ENCODE measurements around the gene TMEM51. TPM values are rescaled to one million over a fixed set of nuclear protein-coding genes. Genes with fewer than 3 reads are reported as not detected.

Gene TMEM51
- total and polyA plus RNA-seq, 10 of the 15 experiments (the other 5 are each of a cell fraction or from before 2014, with no cell fraction given) = 0.55 to 4.8 (median 3.1) TPM

DNA sequence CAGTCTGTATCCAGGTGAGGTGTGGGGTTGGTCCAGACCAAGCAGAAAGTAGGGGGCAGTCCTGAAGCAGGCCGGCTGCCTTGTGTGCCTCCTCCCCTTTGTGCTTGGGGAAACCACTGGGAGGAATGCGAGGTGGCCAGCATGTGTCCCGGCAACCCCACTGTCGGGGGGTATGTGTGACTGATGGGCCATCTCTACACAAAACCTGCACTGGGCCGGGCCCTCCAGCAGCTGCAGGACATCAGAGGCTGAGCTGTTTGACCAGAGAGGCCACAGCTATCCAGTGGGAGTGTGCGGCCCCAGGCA is 33.3 kb downstream of the TMEM51 start:
- Histone ChIP-seq H3K9me3 (replicated peaks; ENCODE audit: control insufficient read depth, insufficient read depth, low read length) (no peaks in the 10 kb centered on the region), H3K36me3 (ENCODE audit: control insufficient read depth in 2 of 2, insufficient read depth in 2 of 2, low read length in 1 of 2) (no peaks in the 10 kb centered on the region), H2AFZ (ENCODE audit: control insufficient read depth, low read depth, low read length) (no peak overlapping the region), H3K9ac (ENCODE audit: control insufficient read depth, insufficient read depth, low read length) (no peak overlapping the region), H3K4me2 (ENCODE audit: control insufficient read depth, insufficient read depth) (no peak overlapping the region), H4K20me1 (ENCODE audit: control insufficient read depth, insufficient read depth) (no peaks in the 10 kb centered on the region), H3K79me2 (ENCODE audit: control insufficient read depth, insufficient read depth, low read length) (no peaks in the 10 kb centered on the region), H3K4me3 (no peak overlapping the region), H3K27ac (ENCODE audit: control insufficient read depth, insufficient read depth) (no peak overlapping the region), H3K4me1 (ENCODE audit: control insufficient read depth, insufficient read depth, low read length) (no peaks in the 10 kb centered on the region), H3K27me3 (replicated peaks in 1 of 2; ENCODE audit: control insufficient read depth in 2 of 2, insufficient read depth in 2 of 2, low read length in 1 of 2) (no peaks in the 10 kb centered on the region)
- DNase-seq (ENCODE audit: low read depth, low spot score) = no peak
- BruUV-seq (replicated peaks) = no TSS peak
- no peak for FAIRE-seq
- WGBS (ENCODE audit: insufficient coverage, insufficient replicate concordance, low lambda C conversion rate, missing lambda C conversion rate) = 12% methylated on average over 6 of the region's 6 CpGs
- TF ChIP-seq BHLHE40 (IDR thresholded peaks at IDR 0.05; ENCODE audit: borderline replicate concordance in 1 of 2, low read depth in 2 of 2, low read length in 1 of 2) (no peak), MTA3 (IDR thresholded peaks at IDR 0.05; ENCODE audit: borderline replicate concordance, low read length) (no peak), ZZZ3 (IDR thresholded peaks at IDR 0.05; ENCODE audit: control insufficient read depth, insufficient read length, low read depth) (no peak), CHD4 (IDR thresholded peaks at IDR 0.05) (no peak), YY1 (IDR thresholded peaks at IDR 0.05; ENCODE audit: low read depth, low read length) (no peak), FOS (IDR thresholded peaks at IDR 0.05; ENCODE audit: borderline replicate concordance, extremely low read depth, insufficient read length) (no peak), IKZF1 (conservative IDR thresholded peaks at IDR 0.05) (no peak), RBBP5 (conservative IDR thresholded peaks at IDR 0.05) (no peak), TAF1 (IDR thresholded peaks at IDR 0.05; ENCODE audit: borderline replicate concordance, low read depth, low read length) (no peak), ZSCAN29 (IDR thresholded peaks at IDR 0.05) (no peak), GABPA (IDR thresholded peaks at IDR 0.05; ENCODE audit: low read depth) (no peak), KLF5 (IDR thresholded peaks at IDR 0.05; ENCODE audit: partially characterized antibody) (no peak), RAD51 (IDR thresholded peaks at IDR 0.05) (no peak), POLR2A (IDR thresholded peaks at IDR 0.05; ENCODE audit: low read depth, low read length) (no peak), TCF7 (IDR thresholded peaks at IDR 0.05; ENCODE audit: borderline replicate concordance) (no peak), RUNX3 (IDR thresholded peaks at IDR 0.05; ENCODE audit: low read length) (no peak)
- TF ChIP-seq, protein P1, sequence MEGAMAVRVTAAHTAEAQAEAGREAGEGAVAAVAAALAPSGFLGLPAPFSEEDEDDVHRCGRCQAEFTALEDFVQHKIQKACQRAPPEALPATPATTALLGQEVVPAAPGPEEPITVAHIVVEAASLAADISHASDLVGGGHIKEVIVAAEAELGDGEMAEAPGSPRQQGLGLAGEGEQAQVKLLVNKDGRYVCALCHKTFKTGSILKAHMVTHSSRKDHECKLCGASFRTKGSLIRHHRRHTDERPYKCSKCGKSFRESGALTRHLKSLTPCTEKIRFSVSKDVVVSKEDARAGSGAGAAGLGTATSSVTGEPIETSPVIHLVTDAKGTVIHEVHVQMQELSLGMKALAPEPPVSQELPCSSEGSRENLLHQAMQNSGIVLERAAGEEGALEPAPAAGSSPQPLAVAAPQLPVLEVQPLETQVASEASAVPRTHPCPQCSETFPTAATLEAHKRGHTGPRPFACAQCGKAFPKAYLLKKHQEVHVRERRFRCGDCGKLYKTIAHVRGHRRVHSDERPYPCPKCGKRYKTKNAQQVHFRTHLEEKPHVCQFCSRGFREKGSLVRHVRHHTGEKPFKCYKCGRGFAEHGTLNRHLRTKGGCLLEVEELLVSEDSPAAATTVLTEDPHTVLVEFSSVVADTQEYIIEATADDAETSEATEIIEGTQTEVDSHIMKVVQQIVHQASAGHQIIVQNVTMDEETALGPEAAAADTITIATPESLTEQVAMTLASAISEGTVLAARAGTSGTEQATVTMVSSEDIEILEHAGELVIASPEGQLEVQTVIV (IDR thresholded peaks at IDR 0.05; ENCODE audit: borderline replicate concordance, partially characterized antibody) = no peak
- RAD21 ChIA-PET (ENCODE audit: unreplicated experiment) = no interaction called here
- no peak for ATAC-seq
- intact Hi-C loops (cut with micrococcal nuclease; ENCODE audit: unreplicated experiment) (no loop called here), in situ Hi-C loops (cut with MboI) (no loop called here)
- CTCF ChIA-PET = no interaction called here
- SMC1A ChIA-PET (ENCODE audit: uncharacterized antibody, unreplicated experiment) = interaction anchor here (1.1 kb wide), 1 partner anchor 10 kb away, joined by 3 read pairs; no protein-coding TSS in a partner anchor
- POLR2A ChIA-PET = no interaction called here

Measured in GM12878 (cell line).